ENCODE data around the gene MOB1A.

- TF ChIP-seq ELF1 (IDR thresholded peaks at IDR 0.05; ENCODE audit: borderline replicate concordance, low read depth) (no peak), CTCF (IDR thresholded peaks at IDR 0.05 in 2 of 3, conservative IDR thresholded peaks at IDR 0.05 in 1 of 3; ENCODE audit: borderline replicate concordance in 1 of 3, insufficient read depth in 1 of 3, low read depth in 2 of 3, low read length in 2 of 3) (no peak), EZH2 (IDR thresholded peaks at IDR 0.05) (no peak), FOSL1 (IDR thresholded peaks at IDR 0.05; ENCODE audit: low read depth) (no peak), POLR2A (IDR thresholded peaks at IDR 0.05; ENCODE audit: borderline replicate concordance, extremely low read depth, insufficient read depth, insufficient read length) (no peak), POLR2AphosphoS5 (IDR thresholded peaks at IDR 0.05; ENCODE audit: low read depth, low read length) (no peak), RAD21 (IDR thresholded peaks at IDR 0.05; ENCODE audit: low read depth) (no peak)
Observed at GRCh38 chr2:74146929-74147726, 31.6 kb downstream of the MOB1A start.
